ENCODE data around the gene KLF13.

DNA sequence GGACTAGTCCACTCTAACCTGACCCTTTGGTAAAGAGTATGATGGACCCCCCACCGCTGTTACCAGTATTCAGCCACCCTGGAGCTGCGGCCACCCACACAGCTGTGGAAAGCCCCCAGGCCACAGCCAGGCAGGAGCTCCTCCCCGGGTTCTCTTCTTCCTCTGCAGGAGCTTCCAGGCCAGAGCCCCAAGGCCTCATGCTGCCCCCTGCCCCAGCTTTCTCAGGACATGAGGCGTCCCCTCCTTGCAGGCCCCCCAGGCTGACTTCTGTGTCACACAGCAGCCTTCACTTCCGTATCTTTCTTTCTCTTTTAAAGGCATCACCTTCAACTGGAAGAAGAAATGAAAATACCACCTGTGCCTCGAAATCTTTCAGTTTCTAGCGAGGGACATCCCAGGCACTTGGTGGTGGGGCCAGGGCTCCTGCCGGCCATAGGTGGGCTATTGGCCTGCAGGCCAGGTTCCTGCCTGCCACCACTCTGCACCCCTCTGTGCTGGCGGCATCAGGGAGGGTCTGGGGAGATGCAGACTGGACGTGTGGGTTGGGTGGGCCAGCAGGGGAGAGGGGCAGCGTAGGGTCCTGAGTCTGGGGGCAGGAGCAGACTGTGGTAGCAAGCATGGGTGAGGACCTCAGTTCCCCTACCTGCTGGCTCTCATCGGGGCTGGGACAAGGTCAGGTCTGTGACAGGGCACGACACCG is 19.9 kb downstream of the KLF13 start:
- TF ChIP-seq, protein P1, sequence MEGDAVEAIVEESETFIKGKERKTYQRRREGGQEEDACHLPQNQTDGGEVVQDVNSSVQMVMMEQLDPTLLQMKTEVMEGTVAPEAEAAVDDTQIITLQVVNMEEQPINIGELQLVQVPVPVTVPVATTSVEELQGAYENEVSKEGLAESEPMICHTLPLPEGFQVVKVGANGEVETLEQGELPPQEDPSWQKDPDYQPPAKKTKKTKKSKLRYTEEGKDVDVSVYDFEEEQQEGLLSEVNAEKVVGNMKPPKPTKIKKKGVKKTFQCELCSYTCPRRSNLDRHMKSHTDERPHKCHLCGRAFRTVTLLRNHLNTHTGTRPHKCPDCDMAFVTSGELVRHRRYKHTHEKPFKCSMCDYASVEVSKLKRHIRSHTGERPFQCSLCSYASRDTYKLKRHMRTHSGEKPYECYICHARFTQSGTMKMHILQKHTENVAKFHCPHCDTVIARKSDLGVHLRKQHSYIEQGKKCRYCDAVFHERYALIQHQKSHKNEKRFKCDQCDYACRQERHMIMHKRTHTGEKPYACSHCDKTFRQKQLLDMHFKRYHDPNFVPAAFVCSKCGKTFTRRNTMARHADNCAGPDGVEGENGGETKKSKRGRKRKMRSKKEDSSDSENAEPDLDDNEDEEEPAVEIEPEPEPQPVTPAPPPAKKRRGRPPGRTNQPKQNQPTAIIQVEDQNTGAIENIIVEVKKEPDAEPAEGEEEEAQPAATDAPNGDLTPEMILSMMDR (IDR thresholded peaks at IDR 0.05; ENCODE audit: low read length), result no peak
- no peak for TF ChIP-seq EZH2phosphoT487 (IDR thresholded peaks at IDR 0.05; ENCODE audit: low read length)
